ENCODE measurements around the gene PRKCA.

DNA sequence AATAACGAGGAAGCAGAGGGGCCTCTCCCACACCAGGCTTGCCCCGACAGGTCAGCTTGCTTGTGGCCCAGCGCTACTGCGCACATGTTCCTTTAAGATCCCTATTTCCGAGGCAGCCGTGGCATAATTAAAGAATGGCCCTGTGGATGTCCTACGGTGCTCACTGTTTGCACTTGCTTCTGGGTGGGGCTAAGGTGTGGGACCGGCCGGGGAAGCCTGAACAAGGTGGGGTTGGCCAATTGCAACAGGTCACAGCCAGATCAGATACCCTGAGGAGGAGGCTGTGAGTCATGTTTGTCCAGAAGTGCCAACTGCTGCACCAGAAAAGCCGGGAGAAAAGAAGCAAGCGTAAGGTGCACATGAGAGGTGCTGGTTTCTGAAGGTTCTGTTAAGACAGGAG is 374.0 kb downstream of the PRKCA start:
- TF ChIP-seq, protein P1, sequence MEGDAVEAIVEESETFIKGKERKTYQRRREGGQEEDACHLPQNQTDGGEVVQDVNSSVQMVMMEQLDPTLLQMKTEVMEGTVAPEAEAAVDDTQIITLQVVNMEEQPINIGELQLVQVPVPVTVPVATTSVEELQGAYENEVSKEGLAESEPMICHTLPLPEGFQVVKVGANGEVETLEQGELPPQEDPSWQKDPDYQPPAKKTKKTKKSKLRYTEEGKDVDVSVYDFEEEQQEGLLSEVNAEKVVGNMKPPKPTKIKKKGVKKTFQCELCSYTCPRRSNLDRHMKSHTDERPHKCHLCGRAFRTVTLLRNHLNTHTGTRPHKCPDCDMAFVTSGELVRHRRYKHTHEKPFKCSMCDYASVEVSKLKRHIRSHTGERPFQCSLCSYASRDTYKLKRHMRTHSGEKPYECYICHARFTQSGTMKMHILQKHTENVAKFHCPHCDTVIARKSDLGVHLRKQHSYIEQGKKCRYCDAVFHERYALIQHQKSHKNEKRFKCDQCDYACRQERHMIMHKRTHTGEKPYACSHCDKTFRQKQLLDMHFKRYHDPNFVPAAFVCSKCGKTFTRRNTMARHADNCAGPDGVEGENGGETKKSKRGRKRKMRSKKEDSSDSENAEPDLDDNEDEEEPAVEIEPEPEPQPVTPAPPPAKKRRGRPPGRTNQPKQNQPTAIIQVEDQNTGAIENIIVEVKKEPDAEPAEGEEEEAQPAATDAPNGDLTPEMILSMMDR (IDR thresholded peaks at IDR 0.05): no peak
- TF ChIP-seq POLR2A (IDR thresholded peaks at IDR 0.05) (no peak), POLR2AphosphoS5 (IDR thresholded peaks at IDR 0.05) (peak in 1 of 3 donors; percentile 42)

Measured in suprapubic skin (tissue), 4 donors.